Measurements from ENCODE around the gene RPTOR.

- TF ChIP-seq CTCF (IDR thresholded peaks at IDR 0.05; ENCODE audit: low read length) (no peak), EZH2 (IDR thresholded peaks at IDR 0.05; ENCODE audit: borderline replicate concordance, low read length) (no peak)
Measured at GRCh38 chr17:80902963-80903611, 358.4 kb downstream of the RPTOR start.

Data from OCI-LY1 (cell line).